SK-N-SH treated with all-trans-retinoic acid at 6 μM for 48 hours (cell line): ENCODE data around the gene SMO.

Source experiments
- ATAC-seq: fragments of 200-7000 bp; cut with Tn5 transposase; 3 replicates; pipeline ENCODE4 v1.9.1; 2020; ENCODE audit warnings: mild to moderate bottlenecking, moderate library complexity
- ARNTL ChIP-seq: fragments of 450-650 bp; formaldehyde crosslinking; IDR thresholded peaks from 2 replicates; pipeline ENCODE4 v1.5.0; 2020; ENCODE audit warnings: low read depth, mild to moderate bottlenecking, moderate library complexity, borderline replicate concordance
- BACH2 ChIP-seq: fragments of 250-450 bp; sonication (Bioruptor Pico); IDR thresholded peaks from 2 replicates; pipeline ENCODE4 v1.9.0; 2021; ENCODE audit warnings: mild to moderate bottlenecking, borderline replicate concordance
- CREB5 ChIP-seq: fragments of 250-450 bp; sonication (Bioruptor Pico); IDR thresholded peaks from 2 replicates; pipeline ENCODE4 v1.5.1; 2020; ENCODE audit warnings: low read depth, mild to moderate bottlenecking, moderate library complexity
- CSDC2 ChIP-seq: fragments of 250-450 bp; sonication (Bioruptor Pico); IDR thresholded peaks from 2 replicates; pipeline ENCODE4 v1.5.0; 2020; ENCODE audit warnings: mild to moderate bottlenecking, moderate library complexity
- CSRNP3 ChIP-seq: fragments of 250-450 bp; sonication (Bioruptor Pico); IDR thresholded peaks from 2 replicates; pipeline ENCODE4 v1.5.1; 2021; ENCODE audit warnings: mild to moderate bottlenecking, moderate library complexity
- ESRRG ChIP-seq: fragments of 250-450 bp; sonication (Bioruptor Pico); IDR thresholded peaks from 2 replicates; pipeline ENCODE4 v1.6.1; 2021; ENCODE audit warnings: mild to moderate bottlenecking
- ISL1 ChIP-seq: fragments of 250-450 bp; sonication (Bioruptor Pico); IDR thresholded peaks from 2 replicates; pipeline ENCODE4 v2.1.2; 2022; ENCODE audit warnings: mild to moderate bottlenecking, moderate library complexity
- OSR1 ChIP-seq: fragments of 250-450 bp; sonication (Bioruptor Pico); IDR thresholded peaks from 2 replicates; pipeline ENCODE4 v1.8.0; 2022; ENCODE audit warnings: moderate library complexity, mild to moderate bottlenecking, inconsistent platforms
- PATZ1 ChIP-seq: fragments of 250-450 bp; sonication (Bioruptor Pico); IDR thresholded peaks from 2 replicates; pipeline ENCODE4 v1.8.0; 2020; ENCODE audit warnings: mild to moderate bottlenecking, moderate library complexity, borderline replicate concordance
- POU6F1 ChIP-seq: fragments of 250-450 bp; sonication (Bioruptor Pico); IDR thresholded peaks from 2 replicates; pipeline ENCODE4 v1.8.0; 2021; ENCODE audit warnings: low read depth, mild to moderate bottlenecking, moderate library complexity, borderline replicate concordance
- PPARA ChIP-seq: fragments of 250-450 bp; sonication (Bioruptor Pico); IDR thresholded peaks from 2 replicates; pipeline ENCODE4 v1.5.0; 2020; ENCODE audit warnings: mild to moderate bottlenecking, borderline replicate concordance
- RARB ChIP-seq: fragments of 250-450 bp; sonication (Bioruptor Pico); IDR thresholded peaks from 2 replicates; pipeline ENCODE4 v1.8.0; 2021; ENCODE audit warnings: mild to moderate bottlenecking, moderate library complexity
- SNAI2 ChIP-seq: fragments of 250-450 bp; sonication (Bioruptor Pico); IDR thresholded peaks from 2 replicates; pipeline ENCODE4 v1.5.0; 2020; ENCODE audit warnings: mild to moderate bottlenecking, moderate library complexity
- TCF4 ChIP-seq: fragments of 250-450 bp; sonication (Bioruptor Pico); IDR thresholded peaks from 2 replicates; pipeline ENCODE4 v1.8.0; 2021; ENCODE audit warnings: mild to moderate bottlenecking, moderate library complexity, borderline replicate concordance
- TOX ChIP-seq: fragments of 250-450 bp; sonication (Bioruptor Pico); IDR thresholded peaks from 2 replicates; pipeline ENCODE4 v1.8.0; 2021; ENCODE audit warnings: mild to moderate bottlenecking, moderate library complexity, borderline replicate concordance
- TSHZ2 ChIP-seq: fragments of 250-450 bp; sonication (Bioruptor Pico); IDR thresholded peaks from 2 replicates; pipeline ENCODE4 v1.5.0; 2020; ENCODE audit warnings: mild to moderate bottlenecking, moderate library complexity
- ZC3H10 ChIP-seq: fragments of 250-450 bp; sonication (Bioruptor Pico); IDR thresholded peaks from 2 replicates; pipeline ENCODE4 v1.5.1; 2021; ENCODE audit warnings: mild to moderate bottlenecking, moderate library complexity
- ZFP3 ChIP-seq: fragments of 250-450 bp; sonication (Bioruptor Pico); IDR thresholded peaks from 2 replicates; pipeline ENCODE4 v1.5.0; 2020; ENCODE audit warnings: mild to moderate bottlenecking, moderate library complexity
- ZFP30 ChIP-seq: fragments of 450-650 bp; formaldehyde crosslinking; IDR thresholded peaks from 2 replicates; pipeline ENCODE4 v1.5.0; 2022; ENCODE audit warnings: mild to moderate bottlenecking, moderate library complexity
- ZNF565 ChIP-seq: fragments of 450-650 bp; formaldehyde crosslinking; conservative IDR thresholded peaks from 2 replicates; pipeline ENCODE4 v1.5.0; 2020; ENCODE audit warnings: low read depth, mild to moderate bottlenecking, moderate library complexity
- ZNF70 ChIP-seq: fragments of 450-650 bp; formaldehyde crosslinking; IDR thresholded peaks from 2 replicates; pipeline ENCODE4 v1.5.0; 2020; ENCODE audit warnings: mild to moderate bottlenecking, moderate library complexity
- ZNF8 ChIP-seq: fragments of 450-650 bp; formaldehyde crosslinking; IDR thresholded peaks from 2 replicates; pipeline ENCODE4 v1.5.0; 2020; ENCODE audit warnings: mild to moderate bottlenecking, moderate library complexity

SMO gene

GRCh38 chr7:129184981-129185670 lies 3.3 kb upstream of the SMO start:
- TF ChIP-seq TSHZ2 (CRISPR knock-in tag) (no peak), CREB5 (CRISPR knock-in tag) (no peak), ZNF565 (CRISPR knock-in tag) (no peak), RARB (no peak), CSDC2 (CRISPR knock-in tag) (no peak), ISL1 (CRISPR knock-in tag) (no peak), PPARA (CRISPR knock-in tag) (no peak), ZNF70 (CRISPR knock-in tag) (no peak), ESRRG (CRISPR knock-in tag) (no peak), ARNTL (CRISPR knock-in tag) (no peak), SNAI2 (CRISPR knock-in tag) (no peak), TOX (CRISPR knock-in tag) (no peak), OSR1 (no peak), BACH2 (CRISPR knock-in tag) (no peak), POU6F1 (CRISPR knock-in tag) (no peak), ZFP3 (CRISPR knock-in tag) (no peak), CSRNP3 (CRISPR knock-in tag) (no peak), ZC3H10 (CRISPR knock-in tag) (no peak)
- no peak for ATAC-seq

- no peak for ATAC-seq
- TF ChIP-seq ZFP30 (no peak), TCF4 (CRISPR knock-in tag) (no peak), ZNF8 (no peak), ZNF565 (CRISPR knock-in tag) (no peak), ARNTL (CRISPR knock-in tag) (no peak), CSDC2 (CRISPR knock-in tag) (no peak), PPARA (CRISPR knock-in tag) (no peak), SNAI2 (CRISPR knock-in tag) (no peak), CREB5 (CRISPR knock-in tag) (no peak), OSR1 (no peak), ZNF70 (CRISPR knock-in tag) (no peak), POU6F1 (CRISPR knock-in tag) (no peak), ZFP3 (CRISPR knock-in tag) (no peak), CSRNP3 (CRISPR knock-in tag) (no peak), ESRRG (CRISPR knock-in tag) (no peak), ISL1 (CRISPR knock-in tag) (no peak), PATZ1 (CRISPR knock-in tag) (no peak)
These were observed 1.6 kb upstream of the SMO start for GRCh38 chr7:129186749-129187260.
